Stimulated activated CD8-positive, alpha-beta memory T cell treated with anti-CD3 and anti-CD28 coated beads, Interleukin-15, amount 100 ng/mL, for 48 hours (primary cell): ENCODE data around the gene WDR70.
A peak's percentile ranks its signal among the peaks of the same experiment; 100 is the strongest.
"Not testable (repeated sequence)": the region's sequence is repeated elsewhere in the genome, so short reads cannot be mapped to it uniquely, and the experiment has no call there.

Experiments
- DNase-seq, 2 donors: peaks; one replicate each; pipeline ENCODE4 v3.0.0-alpha.2; 2020; ENCODE audit warnings: low read depth in 2 of 2

Gene WDR70

DNA sequence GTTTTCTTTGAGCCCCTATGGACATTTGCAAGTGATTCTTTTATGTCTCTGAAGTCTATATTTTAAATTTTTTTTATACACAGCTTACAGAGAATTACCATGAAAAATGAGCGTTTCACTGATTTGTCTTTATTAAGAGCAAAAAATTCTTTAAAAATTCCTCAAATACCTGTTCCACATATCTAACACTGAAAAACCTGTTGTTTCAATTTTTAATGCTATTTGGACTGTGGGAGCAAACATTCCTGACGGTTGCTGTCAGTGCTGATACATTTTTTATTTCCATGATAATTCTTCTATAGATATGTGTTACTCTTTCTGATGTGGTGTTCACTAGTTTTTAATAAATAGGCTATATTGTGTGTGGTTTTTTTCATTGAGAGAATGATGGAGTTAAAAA is 261.0 kb downstream of the WDR70 start:
- DNase-seq = no peak

DNA sequence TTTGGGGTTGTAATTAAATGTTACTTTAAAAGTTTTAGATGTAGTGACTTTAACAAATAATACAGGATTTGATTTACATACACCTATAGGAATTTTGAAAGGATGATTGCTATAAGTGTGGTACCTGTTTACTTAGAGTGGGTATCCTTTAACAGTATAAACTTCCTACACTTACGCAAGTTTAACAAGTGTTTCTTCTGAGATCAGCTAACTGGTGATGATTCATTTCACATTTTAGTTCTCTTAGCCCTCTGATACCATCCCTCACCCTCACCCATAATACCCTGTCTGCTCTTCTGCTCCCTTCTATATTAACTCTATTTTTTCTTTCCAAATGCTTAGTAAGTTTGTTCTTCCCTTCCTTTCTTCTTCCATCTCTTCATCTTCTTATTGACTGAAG is 262.8 kb downstream of the WDR70 start:
- DNase-seq = no peak

DNA sequence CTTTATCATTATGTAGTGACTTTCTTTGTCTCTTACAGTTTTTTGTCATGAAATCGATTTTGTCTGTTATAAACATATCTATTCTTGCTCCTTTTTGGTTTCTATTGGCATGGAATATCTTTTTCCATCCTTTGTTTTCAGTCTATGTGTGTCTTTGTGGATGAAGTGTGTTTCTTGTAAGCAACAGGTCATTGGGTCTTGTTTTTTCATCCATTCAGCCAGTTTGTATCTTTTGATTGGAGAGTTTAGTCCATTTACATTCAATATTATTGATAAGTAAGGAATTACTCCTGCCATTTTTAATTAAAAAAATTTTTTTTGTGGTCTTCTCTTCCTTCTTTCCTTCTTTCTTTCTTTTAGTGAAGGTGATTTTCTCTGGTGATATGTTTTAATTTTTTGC is 266.6 kb downstream of the WDR70 start:
- no peak for DNase-seq

DNA sequence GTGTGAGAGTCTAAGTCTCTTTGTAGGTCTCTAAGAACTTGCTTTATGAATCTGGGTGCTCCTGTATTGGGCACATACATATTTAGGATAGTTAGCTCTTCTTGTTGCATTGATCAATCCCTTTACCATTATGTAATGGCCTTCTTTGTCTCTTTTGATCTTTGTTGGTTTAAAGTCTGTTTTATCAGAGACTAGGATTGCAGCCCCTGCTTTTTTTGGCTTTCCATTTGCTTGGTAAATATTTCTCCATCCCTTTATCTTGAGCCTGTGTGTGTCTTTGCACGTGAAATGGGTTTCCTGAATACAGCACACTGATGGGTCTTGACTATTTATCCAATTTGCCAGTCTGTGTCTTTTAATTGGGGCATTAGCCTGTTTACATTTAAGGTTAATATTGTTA is 275.4 kb downstream of the WDR70 start:
- DNase-seq = not testable (repeated sequence)

DNA sequence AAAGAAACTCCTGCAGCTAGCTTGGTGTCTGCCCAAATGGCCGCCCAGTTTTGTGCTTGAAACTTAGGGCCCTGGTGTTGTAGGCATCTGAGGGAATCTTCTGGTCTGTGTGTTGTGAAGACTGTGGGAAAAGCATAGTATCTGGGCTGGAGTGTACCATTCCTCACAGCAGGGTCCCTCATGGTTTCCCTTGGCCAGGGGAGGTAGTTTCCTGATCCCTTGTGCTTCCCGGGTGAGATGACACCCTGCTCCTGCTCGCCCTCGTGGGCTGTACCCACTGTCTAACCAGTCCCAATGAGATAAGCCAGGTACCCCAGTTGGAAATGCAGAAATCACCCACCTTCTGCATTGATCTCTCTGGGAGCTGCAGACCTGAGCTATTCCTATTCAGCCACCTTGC is 277.9 kb downstream of the WDR70 start:
- DNase-seq = no peak

DNA sequence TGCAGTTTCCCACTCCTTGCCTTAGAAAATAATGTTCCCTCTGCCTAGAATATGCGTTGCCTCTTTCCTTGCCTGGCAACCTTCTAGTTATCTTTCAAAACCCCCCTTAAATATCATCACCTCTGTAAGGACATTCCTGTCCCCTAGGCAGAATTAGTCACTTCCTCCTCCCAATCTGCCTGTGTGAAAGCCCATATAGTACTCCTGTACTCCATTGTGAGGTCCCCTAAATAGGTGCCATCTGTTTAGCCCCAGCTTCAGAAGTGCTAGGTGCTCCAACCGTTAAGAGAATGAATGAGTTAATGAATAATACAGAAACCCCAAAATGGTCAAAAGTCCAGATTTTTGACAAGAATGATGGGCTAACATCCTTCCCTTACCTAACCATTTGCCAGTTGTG is 279.3 kb downstream of the WDR70 start:
- DNase-seq = no peak

DNA sequence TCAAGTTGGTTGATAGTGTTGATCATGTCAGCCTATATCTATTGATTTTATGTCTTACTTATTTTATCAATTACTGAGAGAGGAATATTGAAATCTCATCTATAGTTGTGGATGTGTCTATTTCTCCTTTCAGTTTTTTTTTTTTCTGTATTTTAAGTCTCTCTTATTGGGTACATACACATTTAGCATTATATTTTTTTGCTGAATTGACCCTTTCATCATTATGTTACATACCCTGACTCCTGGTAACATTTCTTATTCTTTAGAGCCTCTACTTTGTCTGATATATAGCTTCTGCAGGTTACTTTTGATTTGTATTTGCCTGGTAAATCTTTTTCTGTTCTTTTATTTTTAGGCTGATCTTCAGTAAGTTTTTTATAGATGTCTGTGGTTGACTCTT is 281.2 kb downstream of the WDR70 start:
- DNase-seq = no peak

DNA sequence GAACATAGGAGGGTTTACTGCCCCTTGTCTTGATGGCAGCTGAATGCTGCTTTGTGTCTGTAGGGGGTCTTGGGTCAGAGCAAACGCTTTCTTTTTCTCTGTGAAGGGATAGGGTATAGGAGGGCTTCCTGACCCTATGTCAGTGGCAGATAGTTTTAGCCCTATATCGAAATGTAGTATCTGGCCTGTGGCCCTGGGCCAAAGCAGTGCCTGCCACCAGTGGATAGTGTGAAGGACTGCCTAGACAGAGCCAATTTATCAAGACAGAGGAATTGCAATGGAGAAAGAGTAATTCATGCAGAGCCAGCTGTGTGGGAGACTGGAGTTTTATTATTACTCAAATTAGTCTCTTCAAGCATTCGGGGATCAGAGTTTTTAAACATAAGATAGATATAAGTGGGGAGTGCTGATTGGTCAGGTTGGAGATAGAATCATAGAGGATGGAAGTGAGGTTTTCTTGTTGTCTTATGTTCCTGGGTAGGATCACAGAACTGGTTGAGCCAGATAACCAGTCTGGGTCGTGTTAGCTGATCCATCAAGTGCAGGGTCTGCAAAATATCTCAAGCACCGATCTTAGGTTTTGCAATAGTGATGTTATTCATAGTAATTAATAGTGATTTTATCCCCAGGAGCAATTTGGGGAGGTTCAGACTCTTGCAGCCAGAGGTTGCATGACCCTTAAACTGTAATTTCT is 282.3 kb downstream of the WDR70 start:
- no peak for DNase-seq

DNA sequence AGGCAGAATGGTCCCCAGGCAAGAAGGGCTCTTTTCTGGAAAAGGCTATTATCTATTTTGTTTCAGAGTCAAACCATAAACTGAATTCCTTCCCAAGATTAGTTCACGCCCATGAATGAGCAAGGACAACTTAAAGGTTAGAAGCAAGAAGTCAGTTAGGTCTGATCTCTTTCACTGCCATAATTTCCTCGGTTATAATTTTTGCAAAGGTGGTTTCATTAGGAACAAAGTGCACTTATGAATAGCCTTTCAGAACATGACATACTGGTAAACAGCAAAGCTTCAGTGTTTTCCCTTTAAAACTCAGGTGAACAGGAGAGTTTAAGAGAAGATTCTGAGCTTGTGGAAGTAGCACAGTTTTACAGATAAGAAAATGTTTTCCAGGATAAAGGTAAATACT is 282.8 kb downstream of the WDR70 start:
- no peak for DNase-seq

DNA sequence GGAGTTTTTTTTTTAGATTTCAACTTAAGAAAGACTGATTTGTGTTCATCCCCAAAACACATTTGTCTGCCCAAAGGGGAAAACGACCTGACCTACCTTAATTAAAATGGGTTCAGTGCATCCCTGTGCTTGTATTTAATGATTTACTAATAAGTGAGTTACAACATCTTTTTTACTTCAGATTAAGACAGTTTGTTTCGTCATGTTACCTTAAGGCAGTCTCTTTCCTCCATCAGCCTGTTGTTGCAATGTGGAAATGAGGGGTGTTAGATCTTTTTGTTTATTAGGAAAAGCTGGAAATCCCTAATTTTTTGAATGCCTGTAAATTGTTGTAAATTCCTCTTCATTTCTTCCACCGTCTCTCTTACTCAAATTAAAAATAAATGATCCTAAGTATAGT is 283.2 kb downstream of the WDR70 start:
- DNase-seq = no peak

DNA sequence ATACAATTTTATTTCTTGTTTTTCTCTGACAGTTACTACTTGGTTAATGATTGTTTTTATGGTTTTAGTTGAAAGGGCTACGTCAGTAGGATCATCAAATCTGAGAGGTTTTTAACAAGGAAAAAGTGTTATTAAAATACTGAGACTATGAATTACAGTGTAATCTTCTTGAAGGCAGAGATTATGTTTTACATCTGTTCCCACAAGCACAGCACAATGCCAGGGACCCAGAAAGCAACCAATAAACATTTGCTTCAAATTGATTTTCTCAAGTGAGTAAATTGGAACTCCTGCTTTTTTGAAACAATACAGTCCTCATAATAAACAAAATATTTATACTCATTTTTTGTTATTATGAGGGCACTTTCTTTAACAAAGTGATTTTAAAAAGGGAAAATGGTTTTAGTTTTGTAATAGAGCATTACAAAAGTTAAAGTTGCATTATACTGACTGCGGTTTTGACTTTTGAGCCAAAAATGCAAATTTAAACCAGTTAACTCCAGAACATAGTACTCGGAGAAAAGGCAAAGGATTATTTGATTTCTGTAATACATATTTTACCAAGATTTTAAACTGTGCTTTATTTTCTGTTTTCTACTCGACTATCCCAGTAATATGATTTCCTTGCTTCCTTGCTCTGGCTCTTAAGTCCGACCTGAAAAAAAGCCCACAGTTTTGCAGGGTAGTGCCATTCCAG is 283.8 kb downstream of the WDR70 start:
- DNase-seq = no peak

DNA sequence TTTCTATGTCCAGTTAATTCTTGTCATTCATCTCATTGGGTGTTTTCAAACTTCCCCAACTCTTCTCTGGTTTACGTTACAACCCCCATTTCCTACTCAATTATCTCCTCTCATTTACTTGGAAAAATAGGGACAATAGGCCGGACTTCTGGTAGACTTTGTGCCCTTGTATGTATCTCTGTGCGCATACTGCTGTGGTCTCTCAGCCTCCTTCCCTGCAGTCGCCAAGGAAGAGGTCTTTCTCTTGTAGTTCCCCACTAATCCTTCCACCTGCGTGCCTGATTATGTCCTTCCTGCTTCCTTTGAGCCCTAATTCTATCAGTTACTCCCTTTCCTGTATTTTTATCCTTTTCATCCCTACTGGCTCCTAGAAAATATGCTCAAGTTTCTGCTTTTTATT is 284.4 kb downstream of the WDR70 start:
- no peak for DNase-seq

DNA sequence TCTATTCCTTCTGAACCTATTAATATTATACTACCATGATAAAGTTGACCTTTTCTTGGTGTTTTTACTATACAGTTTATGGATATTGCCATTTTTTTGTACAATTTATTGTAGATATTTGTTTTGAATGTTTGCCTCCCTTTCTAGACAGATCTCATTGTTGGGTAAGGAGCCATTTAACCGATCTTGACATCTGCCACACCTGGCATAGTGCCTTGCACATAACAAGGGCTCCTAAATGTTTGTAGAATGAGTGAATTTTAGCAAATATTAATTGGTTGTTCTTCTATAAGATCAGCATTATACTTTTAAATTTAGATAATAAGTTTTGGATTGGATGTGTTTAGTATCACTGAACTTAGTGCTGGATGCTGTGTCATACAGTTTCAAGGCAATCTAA is 285.4 kb downstream of the WDR70 start:
- no peak for DNase-seq

DNA sequence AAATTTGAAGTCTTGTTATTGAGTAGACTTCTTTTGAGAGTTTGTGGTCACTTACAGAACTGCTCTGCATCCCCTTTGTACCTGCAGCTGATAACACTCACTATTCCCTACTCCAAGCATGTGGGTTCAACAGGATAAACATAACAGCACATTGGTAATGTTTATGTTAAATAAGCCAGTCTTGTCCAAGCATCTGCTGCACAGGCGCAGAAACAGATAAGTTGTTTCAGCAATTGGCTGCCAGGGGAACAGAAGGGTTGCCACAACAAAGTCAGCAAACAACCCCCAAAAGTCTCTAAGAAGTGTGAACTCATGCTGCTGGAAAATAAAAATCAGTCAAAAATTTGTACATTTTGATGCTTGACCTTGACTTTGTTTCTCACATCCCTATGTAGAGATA is 286.2 kb downstream of the WDR70 start:
- no peak for DNase-seq

DNA sequence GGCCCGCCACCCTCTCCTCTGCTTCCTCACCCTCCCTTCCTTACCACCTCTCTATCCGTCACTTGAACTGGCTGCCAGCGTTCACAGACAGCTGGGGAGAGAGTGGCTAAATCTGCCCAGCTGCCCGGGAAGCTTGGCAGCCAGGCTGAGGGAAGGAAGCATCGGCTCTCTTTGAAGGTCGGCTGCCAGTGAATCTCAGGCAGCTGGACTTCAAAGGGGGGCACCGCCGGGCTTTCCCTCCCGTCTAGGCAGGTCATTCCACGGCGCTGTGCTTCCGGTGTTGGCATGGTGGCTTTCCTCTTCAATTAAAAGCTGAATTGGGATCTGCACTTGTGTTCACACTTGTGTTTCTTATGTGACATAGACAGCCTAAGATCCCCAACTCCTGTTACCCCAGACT is 286.8 kb downstream of the WDR70 start:
- no peak for DNase-seq

DNA sequence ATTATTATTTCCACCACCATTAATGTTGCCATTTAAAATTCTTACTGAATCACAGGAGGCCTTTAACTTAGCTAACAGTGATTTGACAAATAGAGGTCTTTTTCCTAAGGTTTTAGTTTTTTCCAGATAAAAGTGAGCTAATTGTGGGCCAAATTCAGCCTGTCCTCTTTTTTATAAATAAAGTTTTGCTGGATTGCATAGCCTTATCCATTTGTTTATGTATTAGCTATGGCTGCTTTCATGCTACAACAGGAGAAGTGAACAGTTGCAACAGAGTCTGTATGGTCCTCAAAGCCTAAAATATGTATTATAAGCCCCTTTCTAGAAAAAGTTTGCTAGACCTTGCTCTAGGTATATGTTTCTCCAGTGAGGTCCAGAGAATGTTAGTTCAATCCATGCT is 288.3 kb downstream of the WDR70 start:
- DNase-seq = no peak

DNA sequence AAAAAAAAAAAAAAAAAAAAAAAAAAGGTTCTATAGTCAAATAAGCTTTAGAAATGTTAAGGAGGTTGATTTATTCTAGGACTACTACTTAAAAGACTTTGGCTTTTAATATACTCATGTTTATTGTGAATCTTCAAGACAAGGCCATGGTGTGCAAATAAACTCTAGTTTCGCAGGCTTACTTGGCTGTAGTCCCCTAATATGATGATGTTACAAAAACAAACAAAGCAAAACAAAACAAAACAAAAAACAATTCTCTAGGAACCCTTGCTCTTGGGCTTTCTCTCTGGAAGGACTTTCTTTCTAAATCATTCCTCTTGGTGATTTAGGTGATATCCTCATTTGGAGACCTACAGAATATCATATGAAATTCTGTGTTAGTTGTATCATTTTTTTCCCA is 288.7 kb downstream of the WDR70 start:
- DNase-seq = no peak

DNA sequence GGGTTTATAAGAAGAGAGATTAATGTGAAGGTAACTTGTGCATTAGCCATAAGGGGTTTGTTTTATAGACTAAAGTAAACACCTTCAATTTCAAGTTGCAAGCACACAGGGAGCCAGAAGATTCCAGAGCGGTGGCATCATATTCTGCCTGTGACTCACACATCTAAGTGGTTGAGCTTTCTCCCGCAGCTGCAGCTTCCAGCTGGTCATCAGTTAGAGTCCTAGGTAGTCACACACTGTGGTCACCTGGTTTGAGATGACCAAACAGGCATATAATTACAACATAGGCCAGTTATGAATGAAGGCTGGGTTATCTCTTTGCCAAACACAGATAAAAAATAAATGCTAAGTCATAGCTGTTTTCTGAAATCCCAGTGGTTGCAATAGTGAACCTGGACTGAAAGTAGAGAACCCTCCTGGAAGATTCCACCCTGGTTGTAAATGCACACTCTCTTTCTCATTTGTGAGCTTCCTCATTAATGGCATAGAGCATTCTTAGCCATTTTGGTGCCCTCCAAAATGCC is 289.5 kb downstream of the WDR70 start:
- DNase-seq = no peak

DNA sequence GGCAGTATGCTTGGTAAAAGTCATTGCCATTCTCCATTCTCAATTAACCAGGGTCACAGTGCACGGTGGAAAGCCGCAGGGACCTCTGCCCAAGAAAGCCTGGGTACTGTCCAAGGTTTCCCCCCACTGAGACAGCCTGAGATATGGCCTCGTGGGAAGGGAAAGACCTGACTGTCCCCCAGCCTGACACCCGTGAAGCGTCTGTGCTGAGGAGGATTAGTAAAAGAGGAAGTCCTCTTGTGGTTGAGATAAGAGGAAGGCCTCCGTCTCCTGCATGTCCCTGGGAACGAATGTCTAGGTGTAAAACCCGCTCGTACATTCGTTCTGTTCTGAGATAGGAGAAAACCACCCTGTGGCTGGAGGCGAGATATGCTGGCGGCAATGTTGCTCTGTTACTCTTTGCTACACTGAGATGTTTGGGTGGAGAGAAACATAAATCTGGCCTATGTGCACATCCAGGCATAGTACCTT is 293.0 kb downstream of the WDR70 start:
- peak; percentile 3 to 15 for DNase-seq

DNA sequence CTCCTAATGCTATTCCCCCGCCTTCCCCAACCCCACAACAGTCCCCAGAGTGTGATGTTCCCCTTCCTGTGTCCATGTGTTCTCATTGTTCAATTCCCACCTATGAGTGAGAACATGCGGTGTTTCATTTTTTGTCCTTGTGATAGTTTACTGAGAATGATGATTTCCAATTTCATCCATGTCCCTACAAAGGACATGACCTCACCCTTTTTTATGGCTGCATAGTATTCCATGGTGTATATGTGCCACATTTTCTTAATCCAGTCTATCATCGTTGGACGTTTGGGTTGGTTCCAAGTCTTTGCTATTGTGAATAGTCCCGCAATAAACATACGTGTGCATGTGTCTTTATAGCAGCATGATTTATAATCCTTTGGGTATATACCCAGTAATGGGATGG is 295.2 kb downstream of the WDR70 start:
- not testable (repeated sequence) for DNase-seq

DNA sequence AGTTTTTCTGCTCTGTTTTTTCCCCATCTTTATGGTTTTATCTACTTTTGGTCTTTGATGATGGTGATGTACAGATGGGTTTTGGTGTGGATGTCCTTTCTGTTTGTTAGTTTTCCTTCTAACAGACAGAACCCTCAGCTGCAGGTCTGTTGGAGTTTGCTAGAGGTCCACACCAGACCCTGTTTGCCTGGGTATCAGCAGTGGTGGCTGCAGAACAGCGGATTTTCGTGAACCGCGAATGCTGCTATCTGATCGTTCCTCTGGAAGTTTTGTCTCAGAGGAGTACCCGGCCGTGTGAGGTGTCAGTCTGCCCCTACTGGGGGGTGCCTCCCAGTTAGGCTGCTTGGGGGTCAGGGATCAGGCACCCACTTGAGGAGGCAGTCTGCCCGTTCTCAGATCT is 300.2 kb downstream of the WDR70 start:
- DNase-seq = not testable (repeated sequence)

DNA sequence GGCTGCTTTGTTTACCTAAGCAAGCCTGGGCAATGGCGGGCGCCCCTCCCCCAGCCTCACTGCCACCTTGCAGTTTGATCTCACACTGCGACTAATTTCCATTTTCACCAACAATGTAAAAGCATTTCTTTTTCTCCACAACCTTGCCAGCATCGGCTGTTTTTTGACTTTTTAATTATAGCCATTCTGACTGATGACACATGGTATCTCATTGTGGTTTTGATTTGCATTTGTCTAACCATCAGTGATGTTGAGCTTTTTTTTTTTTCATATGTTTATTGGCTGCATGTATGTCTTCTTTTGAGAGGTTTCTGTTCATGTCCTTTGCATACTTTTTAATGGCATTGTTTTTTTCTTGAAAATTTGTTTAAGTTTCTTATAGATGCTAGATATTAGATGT is 300.8 kb downstream of the WDR70 start:
- DNase-seq = not testable (repeated sequence)

DNA sequence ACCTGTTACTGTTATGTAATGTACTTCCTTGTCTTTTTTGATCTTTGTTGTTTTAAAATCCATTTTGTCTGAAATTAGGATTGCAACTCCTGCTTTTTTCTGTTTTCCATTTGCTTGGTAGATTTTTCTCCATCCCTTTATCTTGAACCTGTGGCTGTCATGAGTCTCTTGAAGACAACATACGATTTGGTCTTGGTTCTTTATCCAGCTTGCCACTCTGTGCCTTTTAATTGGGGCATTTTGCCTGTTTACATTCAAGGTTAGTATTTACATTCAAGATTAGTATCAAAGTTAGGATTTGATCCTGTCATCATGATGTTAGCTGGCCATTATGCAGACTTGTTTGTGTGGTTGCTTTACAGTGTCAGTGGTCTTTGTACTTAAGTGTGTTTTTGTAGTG is 304.0 kb downstream of the WDR70 start:
- DNase-seq = no peak
